Esophagus squamous epithelium (tissue), 5 donors: Measurements from ENCODE around the gene C3orf22. TPM values are rescaled to one million over a fixed set of nuclear protein-coding genes. Genes with fewer than 3 reads are reported as not detected.

ENCODE experiments used
- DNase-seq: peaks from one replicate; lab custom pipeline; 2025; lab: John Stamatoyannopoulos, UW
- H3K27ac ChIP-seq, 4 donors: fragments of 200-600 bp; sonication (generic); one replicate each; pipeline ENCODE4 v1.5.1; 2016 to 2019; ENCODE audit warnings: mild to moderate bottlenecking in 1 of 4
- H3K27me3 ChIP-seq, 4 donors: fragments of 200-600 bp; sonication (generic); 1 replicate in 3 of 4; 2 replicates in 1 of 4; pipeline versions ENCODE4 v1.5.1 to v1.6.0; 2017 to 2021; ENCODE audit warnings: antibody characterized with exemption in 1 of 4
- H3K36me3 ChIP-seq, 3 donors: fragments of 200-600 bp; sonication (generic); one replicate each; pipeline ENCODE4 v1.5.1; 2016 to 2019
- H3K4me1 ChIP-seq, 3 donors: fragments of 200-600 bp; sonication (generic); one replicate each; pipeline ENCODE4 v1.5.1; 2017 to 2019
- H3K4me3 ChIP-seq, 4 donors: fragments of 200-600 bp; sonication (generic); 1 replicate in 3 of 4; 2 replicates in 1 of 4; pipeline ENCODE4 v1.5.1; 2016 to 2019; ENCODE audit warnings: mild to moderate bottlenecking in 2 of 4, moderate library complexity in 1 of 4
- H3K9me3 ChIP-seq, 3 donors: fragments of 200-600 bp; sonication (generic); one replicate each; pipeline ENCODE4 v1.5.1; 2016 to 2019
- CTCF ChIP-seq, 6 experiments: fragments of 450-650 bp in 4 of 6; fragments of 200-600 bp in 2 of 6; sonication (generic) in 2 of 6; IDR thresholded peaks; one replicate each; pipeline ENCODE4 v1.5.1; 2016 to 2019; ENCODE audit warnings: antibody characterized with exemption in 6 of 6, mild to moderate bottlenecking in 4 of 6, moderate library complexity in 4 of 6
- POLR2A ChIP-seq, 4 donors: fragments of 450-650 bp; IDR thresholded peaks; one replicate each; pipeline ENCODE4 v1.6.1; 2017; ENCODE audit warnings: antibody characterized with exemption in 4 of 4, mild to moderate bottlenecking in 4 of 4, moderate library complexity in 3 of 4
- WGBS, 2 donors: methylation state at CpG; one replicate each; pipeline ENCODE4 v1.1.5; 2018; 5-methylcytosine and 5-hydroxymethylcytosine counted together
- intact Hi-C: fragments of 100-400 bp; cut with DNase I; formaldehyde crosslinking; loops from one replicate; pipeline ENCODE4 v1.15.0; 2022
- total RNA-seq, 4 donors: library from RNA; depleted of rRNA; stranded (reverse); fragments of >200 nt; gene quantifications; one replicate each; pipeline ENCODE4 v1.1.0, GENCODE V29; 2016
- donor health status: DM: yes; HTN: yes; CAD: no.

C3orf22 gene
- total RNA-seq, 4 donors from 2014 or later = not detected

GRCh38 chr3:126548556-126549466 is 9.9 kb downstream of the C3orf22 start:
- Histone ChIP-seq H3K27me3 (peaks cover 0 to 63% (median 0%) of the 10 kb centered on the region in 4 donors), H3K4me1 (no peaks in the 10 kb centered on the region), H3K36me3 (no peaks in the 10 kb centered on the region), H3K4me3 (no peak overlapping the region), H3K27ac (no peak overlapping the region), H3K9me3 (no peaks in the 10 kb centered on the region)
- TF ChIP-seq CTCF (IDR thresholded peaks at IDR 0.05) (no peak), POLR2A (IDR thresholded peaks at IDR 0.05) (no peak)
- intact Hi-C loops = no loop called here
- 37 to 56% methylated on average over 6 to 7 of the region's 9 CpGs for WGBS, 2 donors
- no peak for DNase-seq

GRCh38 chr3:126547721-126548120 is 11.0 kb downstream of the C3orf22 start:
- Histone ChIP-seq H3K4me1 (no peaks in the 10 kb centered on the region), H3K27ac (no peak overlapping the region), H3K36me3 (no peaks in the 10 kb centered on the region), H3K27me3 (peaks cover 0 to 74% (median 0%) of the 10 kb centered on the region in 4 donors), H3K9me3 (no peaks in the 10 kb centered on the region), H3K4me3 (no peak overlapping the region)
- TF ChIP-seq CTCF (IDR thresholded peaks at IDR 0.05) = no peak
- TF ChIP-seq POLR2A (IDR thresholded peaks at IDR 0.05) = no peak
- intact Hi-C loops = no loop called here
- 44 to 67% methylated on average over 1 of the region's 1 CpG for WGBS, 2 donors
- no peak for DNase-seq

- no peak for DNase-seq
- intact Hi-C loops = no loop called here
- no peak overlapping the region for H3K4me3 ChIP-seq
- H3K4me1 ChIP-seq = no peaks in the 10 kb centered on the region
- peaks cover 0 to 75% (median 0%) of the 10 kb centered on the region in 4 donors for H3K27me3 ChIP-seq
- no peaks in the 10 kb centered on the region for H3K36me3 ChIP-seq
- peaks cover 0 to 5% (median 0%) of the 10 kb centered on the region in 3 donors for H3K9me3 ChIP-seq
- H3K27ac ChIP-seq = no peak overlapping the region
- TF ChIP-seq POLR2A (IDR thresholded peaks at IDR 0.05) (no peak), CTCF (IDR thresholded peaks at IDR 0.05) (no peak)
- 55 to 68% methylated on average over 8 of the region's 8 CpGs for WGBS, 2 donors
Measured at GRCh38 chr3:126546549-126547239, 12.0 kb downstream of the C3orf22 start.

- Histone ChIP-seq H3K9me3 (peaks cover 0 to 5% (median 0%) of the 10 kb centered on the region in 3 donors), H3K4me3 (no peak overlapping the region), H3K27ac (no peak overlapping the region), H3K36me3 (no peaks in the 10 kb centered on the region), H3K27me3 (peaks cover 0 to 76% (median 0%) of the 10 kb centered on the region in 4 donors), H3K4me1 (peaks cover 0 to under 1% (median 0%) of the 10 kb centered on the region in 3 donors)
- intact Hi-C loops = no loop called here
- DNase-seq = no peak
- TF ChIP-seq CTCF (IDR thresholded peaks at IDR 0.05) = no peak
- TF ChIP-seq POLR2A (IDR thresholded peaks at IDR 0.05) = no peak
- 91% methylated on average over 6 of the region's 6 CpGs; no CpG with 5 or more reads in 1 of the 2 donors for WGBS, 2 donors
Measured at GRCh38 chr3:126546013-126546412, 12.7 kb downstream of the C3orf22 start.

- TF ChIP-seq POLR2A (IDR thresholded peaks at IDR 0.05) = no peak
- no peak for TF ChIP-seq CTCF (IDR thresholded peaks at IDR 0.05)
- H3K27ac ChIP-seq = no peak overlapping the region
- H3K36me3 ChIP-seq = no peaks in the 10 kb centered on the region
- DNase-seq = no peak
- 73 to 74% methylated on average over 5 of the region's 5 CpGs for WGBS, 2 donors
- peaks cover 0 to 5% (median 0%) of the 10 kb centered on the region in 3 donors for H3K9me3 ChIP-seq
- H3K4me3 ChIP-seq = no peak overlapping the region
- peaks cover 4 to 5% (median 4%) of the 10 kb centered on the region in 3 donors for H3K4me1 ChIP-seq
- H3K27me3 ChIP-seq = peaks cover 0 to 76% (median 0%) of the 10 kb centered on the region in 4 donors
- intact Hi-C loops = no loop called here
Measured at GRCh38 chr3:126545544-126545943, 13.2 kb downstream of the C3orf22 start.
